Vagina (tissue), 2 donors: Measurements from ENCODE around the gene AIF1. TPM values are rescaled to one million over a fixed set of nuclear protein-coding genes. Genes with fewer than 3 reads are reported as not detected.

ENCODE experiments used
- DNase-seq, 2 donors: peaks; one replicate each; pipeline ENCODE4 v3.0.0-alpha.2; 2017; ENCODE audit errors: extremely low spot score in 2 of 2
- H3K27ac ChIP-seq: fragments of 200-600 bp; sonication (generic); one replicate; pipeline ENCODE4 v1.5.1; 2019
- H3K27me3 ChIP-seq: fragments of 200-600 bp; sonication (generic); one replicate; pipeline ENCODE4 v1.5.1; 2019
- H3K36me3 ChIP-seq, 2 donors: fragments of 200-600 bp; sonication (generic); one replicate each; pipeline ENCODE4 v1.5.1; 2017 to 2019
- H3K4me1 ChIP-seq: fragments of 200-600 bp; sonication (generic); one replicate; pipeline ENCODE4 v1.5.1; 2019
- H3K4me3 ChIP-seq, 2 donors: fragments of 200-600 bp; sonication (generic); 1 replicate in 1 of 2; 2 replicates in 1 of 2; pipeline ENCODE4 v1.5.1; 2016 to 2019
- H3K9me3 ChIP-seq: fragments of 200-600 bp; sonication (generic); one replicate; pipeline ENCODE4 v1.5.1; 2019
- CTCF ChIP-seq, 3 experiments: fragments of 450-650 bp in 2 of 3; fragments of 200-600 bp in 1 of 3; sonication (generic) in 1 of 3; IDR thresholded peaks; one replicate each; pipeline ENCODE4 v1.5.1; 2017 to 2019; ENCODE audit warnings: antibody characterized with exemption in 3 of 3, mild to moderate bottlenecking in 2 of 3, moderate library complexity in 2 of 3
- POLR2A ChIP-seq, 2 donors: fragments of 450-650 bp; IDR thresholded peaks; one replicate each; pipeline ENCODE4 v1.6.1; 2017; ENCODE audit warnings: antibody characterized with exemption in 2 of 2, mild to moderate bottlenecking in 2 of 2, moderate library complexity in 2 of 2
- POLR2AphosphoS5 ChIP-seq, 2 donors: sonication (generic); formaldehyde crosslinking; IDR thresholded peaks; one replicate each; pipeline ENCODE4 v1.9.0; 2017; ENCODE audit warnings: antibody characterized with exemption in 2 of 2, mild to moderate bottlenecking in 2 of 2, low read depth in 1 of 2; ENCODE audit not compliant: insufficient read depth in 1 of 2
- intact Hi-C: fragments of 100-400 bp; cut with DNase I; formaldehyde crosslinking; loops from one replicate; pipeline ENCODE4 v1.15.1; 2023
- total RNA-seq: library from RNA; depleted of rRNA; stranded (reverse); fragments of >200 nt; gene quantifications from one replicate; pipeline ENCODE4 v1.2.3, GENCODE V29; 2016

Gene AIF1
- total RNA-seq, 1 donor from 2014 or later: 25.0 TPM

GRCh38 chr6:31661262-31662123 lies 46.5 kb downstream of the AIF1 start:
- peaks cover 0 to 8% of the 10 kb centered on the region in 2 donors for H3K36me3 ChIP-seq
- peak overlapping the region; percentile 60 to 87 for H3K4me3 ChIP-seq
- H3K27me3 ChIP-seq: no peaks in the 10 kb centered on the region
- H3K27ac ChIP-seq: peak overlapping the region; percentile 91
- TF ChIP-seq POLR2AphosphoS5 (IDR thresholded peaks at IDR 0.05; ENCODE audit: insufficient read depth in 1 of 2, low read depth in 1 of 2): no peak
- no peak for TF ChIP-seq POLR2A (IDR thresholded peaks at IDR 0.05)
- no peak for TF ChIP-seq CTCF (IDR thresholded peaks at IDR 0.05)
- no peaks in the 10 kb centered on the region for H3K9me3 ChIP-seq
- intact Hi-C loops: no loop called here
- H3K4me1 ChIP-seq: peaks cover 65% of the 10 kb centered on the region
- no peak for DNase-seq

GRCh38 chr6:31662124-31662723 lies 47.2 kb downstream of the AIF1 start:
- Histone ChIP-seq H3K4me1 (peaks cover 72% of the 10 kb centered on the region), H3K36me3 (peaks cover 0 to 14% of the 10 kb centered on the region in 2 donors), H3K27me3 (no peaks in the 10 kb centered on the region), H3K4me3 (no peak overlapping the region), H3K9me3 (no peaks in the 10 kb centered on the region), H3K27ac (peak overlapping the region; percentile 95)
- no peak for DNase-seq
- intact Hi-C loops: no loop called here
- TF ChIP-seq POLR2AphosphoS5 (IDR thresholded peaks at IDR 0.05; ENCODE audit: insufficient read depth in 1 of 2, low read depth in 1 of 2) (no peak), POLR2A (IDR thresholded peaks at IDR 0.05) (no peak), CTCF (IDR thresholded peaks at IDR 0.05) (no peak)

GRCh38 chr6:31663126-31663960 lies 48.3 kb downstream of the AIF1 start:
- intact Hi-C loops: no loop called here
- Histone ChIP-seq H3K9me3 (no peaks in the 10 kb centered on the region), H3K4me1 (peaks cover 75% of the 10 kb centered on the region), H3K4me3 (peak overlapping the region; percentile 79 to 95), H3K36me3 (peaks cover 0 to 24% of the 10 kb centered on the region in 2 donors), H3K27me3 (no peaks in the 10 kb centered on the region), H3K27ac (peak overlapping the region; percentile 95)
- no peak for TF ChIP-seq POLR2AphosphoS5 (IDR thresholded peaks at IDR 0.05; ENCODE audit: insufficient read depth in 1 of 2, low read depth in 1 of 2)
- no peak for TF ChIP-seq CTCF (IDR thresholded peaks at IDR 0.05)
- no peak for TF ChIP-seq POLR2A (IDR thresholded peaks at IDR 0.05)
- DNase-seq: no peak

- H3K4me1 ChIP-seq: peaks cover 71% of the 10 kb centered on the region
- no peaks in the 10 kb centered on the region for H3K27me3 ChIP-seq
- H3K27ac ChIP-seq: peak overlapping the region; percentile 95
- peak overlapping the region; percentile 79 to 95 for H3K4me3 ChIP-seq
- DNase-seq: no peak
- H3K36me3 ChIP-seq: peaks cover 0 to 32% of the 10 kb centered on the region in 2 donors
- TF ChIP-seq CTCF (IDR thresholded peaks at IDR 0.05): no peak
- TF ChIP-seq POLR2AphosphoS5 (IDR thresholded peaks at IDR 0.05; ENCODE audit: insufficient read depth in 1 of 2, low read depth in 1 of 2): peak; percentile 24 to 50
- TF ChIP-seq POLR2A (IDR thresholded peaks at IDR 0.05): no peak
- intact Hi-C loops: no loop called here
- no peaks in the 10 kb centered on the region for H3K9me3 ChIP-seq
Measured at GRCh38 chr6:31663961-31664789, 49.1 kb downstream of the AIF1 start.
